GM18499 (cell line): ENCODE results near the gene CES3.

Source experiments
- ATAC-seq: cut with Tn5 transposase; IDR thresholded peaks from one replicate; pipeline ENCODE4 v1.9.1; 2021; ENCODE audit warnings: moderate number of reproducible peaks; ENCODE audit not compliant: insufficient read depth, unreplicated experiment

Gene CES3

DNA sequence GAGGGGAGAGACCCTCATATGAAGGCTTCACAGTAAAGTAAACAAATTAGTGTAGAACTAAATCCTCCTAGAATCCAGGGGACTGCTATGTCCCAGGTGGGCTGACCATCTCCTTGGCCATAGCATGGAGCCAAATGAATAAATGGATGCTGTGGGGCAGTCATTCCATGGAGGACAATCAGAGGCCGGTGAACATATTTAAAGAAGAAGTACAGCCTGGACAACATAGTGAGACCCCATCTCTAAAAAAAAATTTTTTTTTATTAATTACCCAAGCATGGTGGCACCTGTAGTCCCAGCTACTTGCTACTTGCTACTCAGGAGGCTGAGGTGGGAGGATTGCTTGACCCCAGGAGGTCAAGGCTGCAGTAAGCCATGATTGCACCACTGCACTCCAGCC lies 62.6 kb downstream of the CES3 start:
- ATAC-seq: no peak
